ENCODE data around the gene CEP68.

Gene CEP68

DNA sequence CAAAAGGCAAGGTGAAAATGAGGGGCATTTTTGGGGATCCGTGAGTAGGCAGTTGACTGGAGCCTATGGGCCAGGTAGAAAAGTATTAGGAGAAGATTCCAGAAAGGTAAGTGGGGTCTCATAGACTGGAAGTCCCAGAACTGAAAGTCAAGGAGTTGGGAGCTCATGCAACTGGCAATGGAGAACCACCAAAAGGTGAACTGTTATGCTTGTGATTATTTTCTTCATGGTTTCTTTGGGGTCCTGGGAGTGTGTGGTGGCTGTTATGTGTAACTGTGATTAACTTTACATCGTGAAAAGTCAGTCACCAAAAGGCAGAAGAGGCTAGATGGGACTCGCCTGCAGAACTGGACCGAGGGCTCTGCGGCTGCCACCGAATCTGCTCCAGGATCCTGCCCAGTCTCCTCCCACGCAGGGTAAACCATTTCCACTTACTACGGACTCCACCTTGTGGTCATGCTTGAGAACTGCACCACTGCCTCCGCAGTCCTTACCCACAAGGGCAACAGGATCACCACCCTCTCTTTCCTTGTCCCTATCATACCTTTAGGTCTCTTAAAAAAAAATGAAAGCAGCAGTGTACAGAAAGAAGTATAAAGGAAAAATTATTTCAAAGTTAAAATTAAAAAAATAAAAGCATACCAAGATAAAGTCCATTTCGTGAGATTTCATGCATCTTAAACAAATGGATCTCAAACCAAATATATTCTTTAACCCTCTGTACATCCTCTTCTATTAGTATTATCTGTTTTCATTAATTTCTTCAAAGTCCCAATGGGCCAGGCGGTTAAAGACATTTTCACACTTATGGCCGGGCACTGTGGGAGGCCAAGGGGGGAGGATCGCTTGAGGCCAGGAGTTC lies 15.6 kb upstream of the CEP68 start:
- H3K4me3 ChIP-seq (ENCODE audit: low read depth, low read length) = no peak overlapping the region
- no peak for DNase-seq (ENCODE audit: low read depth)
- TF ChIP-seq, protein P1, sequence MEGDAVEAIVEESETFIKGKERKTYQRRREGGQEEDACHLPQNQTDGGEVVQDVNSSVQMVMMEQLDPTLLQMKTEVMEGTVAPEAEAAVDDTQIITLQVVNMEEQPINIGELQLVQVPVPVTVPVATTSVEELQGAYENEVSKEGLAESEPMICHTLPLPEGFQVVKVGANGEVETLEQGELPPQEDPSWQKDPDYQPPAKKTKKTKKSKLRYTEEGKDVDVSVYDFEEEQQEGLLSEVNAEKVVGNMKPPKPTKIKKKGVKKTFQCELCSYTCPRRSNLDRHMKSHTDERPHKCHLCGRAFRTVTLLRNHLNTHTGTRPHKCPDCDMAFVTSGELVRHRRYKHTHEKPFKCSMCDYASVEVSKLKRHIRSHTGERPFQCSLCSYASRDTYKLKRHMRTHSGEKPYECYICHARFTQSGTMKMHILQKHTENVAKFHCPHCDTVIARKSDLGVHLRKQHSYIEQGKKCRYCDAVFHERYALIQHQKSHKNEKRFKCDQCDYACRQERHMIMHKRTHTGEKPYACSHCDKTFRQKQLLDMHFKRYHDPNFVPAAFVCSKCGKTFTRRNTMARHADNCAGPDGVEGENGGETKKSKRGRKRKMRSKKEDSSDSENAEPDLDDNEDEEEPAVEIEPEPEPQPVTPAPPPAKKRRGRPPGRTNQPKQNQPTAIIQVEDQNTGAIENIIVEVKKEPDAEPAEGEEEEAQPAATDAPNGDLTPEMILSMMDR (IDR thresholded peaks at IDR 0.05; ENCODE audit: low read depth, low read length, missing control alignments) = peak; percentile 98

DNA sequence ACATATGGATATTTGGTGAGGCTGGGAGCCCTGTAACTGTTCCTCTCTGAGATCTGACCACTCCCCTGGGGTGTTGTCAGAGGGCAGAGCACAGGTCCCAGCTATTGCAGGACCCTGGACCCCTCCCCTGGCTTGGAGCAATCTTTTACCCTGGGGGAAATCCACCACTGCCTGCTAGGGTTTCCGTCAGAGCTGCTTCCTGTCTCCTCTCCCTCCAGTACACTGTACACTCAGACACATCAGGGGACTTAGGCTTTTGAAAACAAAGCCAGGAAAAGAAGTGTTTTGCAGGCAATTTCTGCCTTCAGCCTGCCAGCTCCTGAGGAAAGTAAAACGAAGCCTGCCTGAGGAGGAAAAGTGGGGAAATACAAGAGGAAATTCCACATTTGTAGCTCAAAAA lies 13.2 kb upstream of the CEP68 start:
- DNase-seq (ENCODE audit: low read depth) = no peak
- TF ChIP-seq, protein P1 (IDR thresholded peaks at IDR 0.05; ENCODE audit: low read depth, low read length, missing control alignments) = no peak
- no peak overlapping the region for H3K4me3 ChIP-seq (ENCODE audit: low read depth, low read length)

DNA sequence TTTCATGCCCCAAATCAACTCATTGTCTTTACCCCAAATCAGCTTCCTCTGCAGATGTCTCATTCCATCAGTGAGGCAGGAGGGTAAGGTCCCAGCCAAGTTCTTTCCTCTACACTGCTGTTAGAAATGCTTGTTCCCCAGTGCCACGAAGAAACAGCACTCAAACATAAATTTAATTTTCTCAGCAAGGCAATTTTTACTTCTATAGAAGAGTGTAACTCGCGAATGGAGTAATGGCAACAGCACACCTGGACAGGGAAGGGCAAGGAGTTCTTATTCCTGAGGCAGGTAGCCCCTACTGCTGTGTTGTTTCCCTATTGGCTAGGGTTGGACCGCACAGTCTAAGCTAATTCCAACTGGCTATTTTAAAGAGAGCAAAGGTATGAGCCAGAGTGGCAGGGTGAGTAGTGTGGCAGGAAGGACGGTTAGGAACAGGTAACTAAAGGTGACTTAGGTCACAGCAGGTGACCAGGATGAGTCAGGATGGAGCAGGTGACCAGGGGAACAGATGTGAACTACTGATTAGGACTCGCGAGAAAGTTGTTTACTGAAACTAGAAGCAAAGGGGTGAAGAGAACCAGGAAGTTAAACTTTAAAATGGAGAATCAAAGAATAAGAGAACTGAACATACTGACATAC lies 12.0 kb upstream of the CEP68 start:
- H3K4me3 ChIP-seq (ENCODE audit: low read depth, low read length) = no peak overlapping the region
- TF ChIP-seq, protein P1 (IDR thresholded peaks at IDR 0.05; ENCODE audit: low read depth, low read length, missing control alignments) = no peak
- no peak for DNase-seq (ENCODE audit: low read depth)

DNA sequence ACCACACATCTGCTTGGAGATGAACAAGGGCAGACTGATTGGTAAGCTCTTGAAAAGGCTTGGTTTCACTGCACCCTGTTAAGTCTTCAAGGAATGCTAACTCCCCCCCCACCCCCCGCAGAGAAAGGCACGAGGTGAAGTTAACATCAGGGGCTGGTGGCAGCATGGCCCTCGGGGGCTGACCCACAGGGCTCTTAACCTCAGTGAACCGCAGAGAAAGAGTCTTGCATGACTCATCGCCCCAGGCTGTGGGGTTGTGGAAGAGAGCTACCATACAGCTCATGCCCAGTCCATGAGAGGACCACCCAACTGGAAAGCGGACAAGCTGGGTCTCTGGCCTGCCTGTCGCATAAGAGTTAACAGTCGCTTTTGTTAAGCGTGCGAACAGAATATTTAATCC lies 10.6 kb upstream of the CEP68 start:
- TF ChIP-seq, protein P1 (IDR thresholded peaks at IDR 0.05; ENCODE audit: low read depth, low read length, missing control alignments) = no peak
- no peak overlapping the region for H3K4me3 ChIP-seq (ENCODE audit: low read depth, low read length)
- no peak for DNase-seq (ENCODE audit: low read depth)

DNA sequence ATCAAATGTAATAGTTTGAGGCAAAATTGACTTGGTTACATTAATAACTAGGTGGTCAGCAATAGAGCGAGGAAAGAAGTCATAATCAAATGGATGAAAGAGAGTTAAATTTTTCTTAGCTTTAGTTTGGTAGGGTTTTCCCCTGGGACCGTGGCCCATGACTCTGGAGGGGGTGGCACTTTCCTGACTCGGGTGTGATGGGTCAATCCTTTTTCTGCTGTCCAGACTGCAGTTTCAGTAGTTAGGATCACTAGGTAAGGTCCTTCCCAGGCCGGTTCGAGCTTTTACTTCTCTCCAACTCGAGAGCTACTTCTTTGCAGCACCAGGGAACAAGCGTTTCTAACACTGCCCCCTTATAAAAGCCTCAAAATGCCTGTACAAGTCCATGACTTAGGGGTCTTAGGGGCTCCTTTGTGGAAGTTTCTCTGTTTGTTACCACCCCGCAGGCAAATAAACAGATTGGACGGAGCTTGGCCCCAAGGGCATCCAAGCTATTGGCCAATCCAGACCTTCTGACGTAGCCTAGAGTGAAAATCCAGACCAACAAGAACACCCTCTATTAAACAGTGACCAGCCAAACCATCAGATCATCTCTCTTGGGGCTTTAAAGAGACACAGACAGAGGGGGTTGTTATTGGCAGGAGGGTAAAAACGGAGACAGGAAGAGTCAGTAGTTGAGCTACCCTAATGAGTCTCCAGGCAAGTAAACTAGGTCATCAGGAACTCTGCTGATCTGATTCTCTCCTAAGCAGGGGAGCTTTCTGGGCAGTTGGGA lies 9.4 kb upstream of the CEP68 start:
- no peak overlapping the region for H3K4me3 ChIP-seq (ENCODE audit: low read depth, low read length)
- no peak for DNase-seq (ENCODE audit: low read depth)
- TF ChIP-seq, protein P1 (IDR thresholded peaks at IDR 0.05; ENCODE audit: low read depth, low read length, missing control alignments) = no peak

DNA sequence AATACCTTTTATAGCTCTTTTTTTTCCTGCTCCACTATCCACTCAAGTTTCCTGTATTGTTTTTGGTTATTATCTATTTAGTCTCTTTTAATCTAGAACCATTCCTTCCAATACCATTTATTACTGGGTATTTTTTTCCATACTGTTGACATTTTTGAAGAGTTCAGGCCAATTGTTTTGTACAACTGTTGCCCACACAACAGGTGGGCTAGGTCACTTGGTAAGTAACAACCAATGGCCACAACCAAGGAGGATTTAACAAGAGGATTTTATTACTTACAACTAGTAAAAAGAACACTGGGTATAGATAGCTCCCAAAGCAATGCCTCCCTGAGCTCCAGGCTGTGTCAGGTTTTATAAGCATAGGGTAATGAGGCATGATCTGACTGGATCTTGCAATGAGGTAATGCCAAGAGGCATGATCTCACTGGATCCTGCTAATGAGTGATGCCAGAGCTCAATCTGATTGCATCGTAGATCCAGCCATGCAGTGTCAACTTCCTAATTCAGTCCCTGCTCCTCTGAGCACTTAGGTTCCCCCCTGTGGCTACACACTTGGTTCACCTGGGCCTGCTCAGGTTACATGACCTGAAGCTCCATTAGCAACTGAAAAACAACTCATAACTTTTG lies 7.1 kb upstream of the CEP68 start:
- H3K4me3 ChIP-seq (ENCODE audit: low read depth, low read length) = no peak overlapping the region
- DNase-seq (ENCODE audit: low read depth) = no peak
- TF ChIP-seq, protein P1 (IDR thresholded peaks at IDR 0.05; ENCODE audit: low read depth, low read length, missing control alignments) = no peak
